Muscle layer of colon (tissue), 2 donors: ENCODE data around the gene CSN3.

Experiments used
- H3K27ac ChIP-seq: one replicate; pipeline ENCODE4 v1.7.0; 2013; ENCODE audit warnings: low read depth, mild to moderate bottlenecking, low read length, moderate library complexity
- H3K27me3 ChIP-seq, 2 donors: one replicate each; pipeline ENCODE4 v1.7.0; 2013; ENCODE audit warnings: low read length in 2 of 2, mild to moderate bottlenecking in 2 of 2; ENCODE audit not compliant: insufficient read depth in 2 of 2, control insufficient read depth in 1 of 2
- H3K36me3 ChIP-seq: one replicate; pipeline ENCODE4 v1.7.0; 2013; ENCODE audit warnings: mild to moderate bottlenecking, low read length; ENCODE audit not compliant: insufficient read depth
- H3K4me1 ChIP-seq: one replicate; pipeline ENCODE4 v1.7.0; 2013; ENCODE audit warnings: mild to moderate bottlenecking, low read length; ENCODE audit not compliant: insufficient read depth
- H3K4me3 ChIP-seq, 2 donors: one replicate each; pipeline ENCODE4 v1.7.0; 2013; ENCODE audit warnings: low read length in 2 of 2, low read depth in 1 of 2, mild to moderate bottlenecking in 1 of 2, moderate library complexity in 1 of 2
- H3K9ac ChIP-seq: one replicate; pipeline ENCODE4 v1.7.0; 2013; ENCODE audit warnings: low read length
- H3K9me3 ChIP-seq: one replicate; pipeline ENCODE4 v1.7.0; 2013; ENCODE audit warnings: mild to moderate bottlenecking, low read length
- donor health status: abdominal sarcoma.
- donor health status: Adenocarcinoma of cecum.

The CSN3 gene

DNA sequence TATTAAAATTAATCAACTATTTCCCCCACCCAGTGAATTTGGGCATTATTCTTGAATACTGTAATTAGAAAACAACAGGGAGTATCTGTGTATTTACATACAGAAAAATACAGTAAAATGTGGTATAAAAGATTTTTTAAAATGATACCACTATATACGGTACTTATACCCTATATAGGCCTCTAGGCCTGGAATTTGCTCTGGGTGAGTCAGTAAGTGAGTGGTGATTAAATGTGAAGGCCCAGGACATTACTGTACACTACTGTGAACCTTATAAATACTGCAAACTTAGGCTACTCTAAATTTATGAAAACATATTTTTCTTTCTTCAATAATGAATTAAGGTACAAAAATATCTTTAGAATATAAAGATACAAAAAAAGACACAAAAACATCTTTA is 6.3 kb upstream of the CSN3 start:
- Histone ChIP-seq H3K4me3 (no peak overlapping the region), H3K4me1 (no peaks in the 10 kb centered on the region), H3K9me3 (no peaks in the 10 kb centered on the region), H3K27ac (no peak overlapping the region), H3K27me3 (no peaks in the 10 kb centered on the region), H3K9ac (no peak overlapping the region), H3K36me3 (no peaks in the 10 kb centered on the region)

DNA sequence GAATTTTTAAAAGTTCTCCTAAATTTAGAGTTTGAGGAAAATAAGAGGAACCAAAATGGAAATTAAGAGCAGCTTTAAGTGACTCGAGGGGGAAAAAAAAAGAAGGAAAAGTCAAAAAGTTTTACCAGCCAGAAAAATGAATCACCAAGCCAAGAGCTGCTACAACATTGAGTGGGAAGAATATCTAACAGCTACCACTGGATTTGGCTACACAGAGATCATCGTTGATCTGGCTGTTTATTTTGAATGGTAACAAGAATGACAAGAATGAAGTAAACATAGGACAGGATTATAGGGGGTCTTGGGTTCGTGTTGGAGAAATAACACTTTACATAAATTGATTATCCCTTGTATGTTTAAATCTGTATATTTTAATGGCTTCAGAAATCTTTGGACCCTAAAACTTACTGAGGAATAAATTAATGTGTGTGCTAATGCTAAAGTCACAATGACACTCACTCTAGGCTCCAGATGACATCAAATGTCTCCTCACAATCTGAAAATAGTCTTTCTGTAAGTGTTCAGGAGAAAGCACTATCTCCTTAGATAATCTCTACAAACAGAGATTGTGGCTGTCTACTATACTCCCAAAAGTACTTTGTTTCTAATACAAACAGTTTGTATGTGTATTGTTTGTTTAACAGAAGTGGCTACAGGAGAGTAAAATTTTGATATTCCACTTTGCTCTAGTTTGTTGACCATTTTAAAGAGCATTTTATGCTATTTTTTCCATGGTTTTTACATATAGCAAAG is 3.1 kb upstream of the CSN3 start:
- Histone ChIP-seq H3K4me3 (no peak overlapping the region), H3K36me3 (no peaks in the 10 kb centered on the region), H3K9ac (no peak overlapping the region), H3K27ac (no peak overlapping the region), H3K27me3 (no peaks in the 10 kb centered on the region), H3K9me3 (no peaks in the 10 kb centered on the region), H3K4me1 (no peaks in the 10 kb centered on the region)

DNA sequence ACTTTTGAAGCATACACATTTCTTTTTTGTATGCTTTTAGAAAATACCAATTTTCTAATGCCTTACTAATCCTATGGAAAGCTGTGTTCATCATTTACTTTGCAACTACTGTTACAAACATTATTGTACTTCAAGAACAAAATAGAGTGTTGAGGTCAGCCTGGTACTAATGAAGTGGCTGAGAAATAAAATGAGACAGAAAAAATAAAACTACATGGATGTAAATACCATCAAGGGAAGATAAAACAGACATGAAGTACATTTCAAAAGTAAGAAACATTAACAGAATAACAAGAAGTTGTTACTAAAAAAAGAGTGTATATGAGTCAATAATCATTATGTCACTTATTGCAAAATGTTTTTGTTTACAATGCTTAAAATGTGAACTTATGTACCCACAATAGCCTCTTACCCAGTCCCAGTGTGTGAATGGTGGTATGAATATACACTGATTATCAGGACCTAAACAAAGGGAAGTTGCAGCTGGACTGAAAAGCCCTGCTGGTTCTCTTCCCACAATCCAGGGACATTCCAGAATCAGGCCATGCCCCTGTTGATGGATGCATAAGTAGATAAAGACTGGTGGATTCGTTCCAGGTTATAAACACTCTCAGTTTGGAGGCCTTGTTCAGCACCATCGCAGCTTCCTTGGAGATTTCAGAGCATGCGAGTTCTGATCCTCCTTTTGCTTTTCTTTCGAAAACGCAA is 2.4 kb upstream of the CSN3 start:
- Histone ChIP-seq H3K9ac (no peak overlapping the region), H3K27me3 (no peaks in the 10 kb centered on the region), H3K36me3 (no peaks in the 10 kb centered on the region), H3K27ac (no peak overlapping the region), H3K4me1 (no peaks in the 10 kb centered on the region), H3K9me3 (no peaks in the 10 kb centered on the region), H3K4me3 (no peak overlapping the region)

DNA sequence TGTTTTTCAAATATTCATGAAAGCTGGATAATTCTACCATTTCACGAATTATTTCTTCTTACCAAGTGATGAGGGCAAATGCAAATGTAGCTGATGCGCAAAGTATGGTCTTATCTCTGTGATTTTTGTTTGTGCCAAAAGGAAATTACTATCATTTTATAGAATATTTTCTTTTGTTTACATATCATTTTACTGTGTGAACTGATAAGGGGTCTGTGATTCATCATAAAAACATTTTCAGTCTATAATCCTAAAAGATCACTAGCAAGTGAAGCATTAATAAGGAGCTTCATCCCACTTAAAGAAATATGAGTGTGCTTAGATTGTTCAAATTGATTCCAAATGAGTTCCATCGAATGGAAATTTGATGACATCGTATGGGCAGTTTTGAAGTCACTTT is 694 bp downstream of the CSN3 start:
- Histone ChIP-seq H3K9me3 (no peaks in the 10 kb centered on the region), H3K27me3 (no peaks in the 10 kb centered on the region), H3K9ac (no peak overlapping the region), H3K27ac (no peak overlapping the region), H3K4me3 (no peak overlapping the region), H3K4me1 (no peaks in the 10 kb centered on the region), H3K36me3 (no peaks in the 10 kb centered on the region)

DNA sequence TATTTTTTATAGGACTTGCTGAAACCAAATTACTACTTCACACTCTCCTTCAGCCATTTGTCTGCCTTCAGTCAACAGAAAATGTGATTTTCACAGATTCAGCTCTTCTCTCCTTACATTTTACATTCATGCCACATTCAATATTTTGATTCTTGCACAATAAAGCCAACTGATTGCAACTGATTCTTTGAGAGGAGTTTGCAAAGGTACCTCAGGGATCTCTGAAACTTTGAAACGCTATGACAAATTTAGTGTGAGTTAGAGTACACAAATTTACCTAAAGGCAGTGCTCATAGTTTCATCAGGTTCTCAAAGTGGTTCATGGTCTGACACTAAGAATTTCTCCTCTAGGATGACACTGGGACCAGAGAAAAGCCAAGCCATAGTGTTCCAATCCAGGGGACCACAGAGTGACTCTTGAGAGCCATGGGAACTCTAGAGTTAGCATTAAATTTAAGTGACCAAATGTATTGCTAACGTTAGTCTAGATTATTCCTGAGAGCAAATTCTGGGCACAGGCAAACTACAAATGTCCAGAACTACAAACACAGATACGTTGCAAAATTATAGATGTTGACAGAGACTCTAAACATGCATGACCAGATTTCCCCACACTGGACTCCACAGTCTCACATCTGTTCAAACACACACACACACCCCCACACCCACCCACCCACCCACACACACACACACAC is 9.0 kb downstream of the CSN3 start:
- Histone ChIP-seq H3K9ac (no peak overlapping the region), H3K4me3 (no peak overlapping the region), H3K36me3 (no peaks in the 10 kb centered on the region), H3K4me1 (no peaks in the 10 kb centered on the region), H3K27me3 (no peaks in the 10 kb centered on the region), H3K27ac (no peak overlapping the region), H3K9me3 (no peaks in the 10 kb centered on the region)

DNA sequence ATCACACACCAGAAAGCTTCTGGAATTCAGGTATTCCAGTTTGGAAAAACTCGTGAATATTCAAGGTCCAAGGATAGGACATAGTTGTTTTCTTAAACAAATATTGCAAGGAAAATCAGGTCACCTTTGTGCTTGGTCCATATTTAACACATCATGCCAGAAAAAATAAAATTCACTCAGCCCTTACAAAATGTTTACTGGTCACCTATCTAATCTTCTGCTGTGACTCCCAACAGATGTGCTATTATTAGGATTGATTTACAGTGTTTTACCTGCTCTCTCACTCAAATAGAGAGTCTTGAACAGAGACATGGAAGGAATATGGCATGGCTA is 9.5 kb downstream of the CSN3 start:
- Histone ChIP-seq H3K27me3 (no peaks in the 10 kb centered on the region), H3K9ac (no peak overlapping the region), H3K27ac (no peak overlapping the region), H3K9me3 (no peaks in the 10 kb centered on the region), H3K36me3 (no peaks in the 10 kb centered on the region), H3K4me3 (no peak overlapping the region), H3K4me1 (no peaks in the 10 kb centered on the region)

DNA sequence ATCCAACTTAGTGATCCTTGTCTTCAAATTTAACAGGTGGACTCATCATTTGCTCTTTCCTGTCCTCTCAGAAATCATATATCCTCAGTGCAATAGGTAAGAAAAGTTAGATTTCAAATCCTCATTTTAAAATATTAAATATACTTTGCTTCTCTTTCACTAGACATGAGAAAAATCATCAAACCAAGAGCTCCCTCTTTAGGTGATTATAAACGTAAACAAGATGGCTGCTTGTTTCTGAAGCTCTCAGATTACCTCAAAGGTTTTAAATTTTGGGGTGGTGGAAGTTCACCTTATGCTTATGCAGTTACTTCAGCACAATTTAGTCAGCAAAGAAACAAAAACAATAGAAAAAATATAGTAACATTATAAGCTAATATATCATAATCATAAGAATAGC is 27.3 kb downstream of the CSN3 start:
- Histone ChIP-seq H3K4me3 (no peak overlapping the region), H3K4me1 (no peaks in the 10 kb centered on the region), H3K27ac (no peak overlapping the region), H3K36me3 (no peaks in the 10 kb centered on the region), H3K9ac (no peak overlapping the region), H3K9me3 (no peaks in the 10 kb centered on the region), H3K27me3 (no peaks in the 10 kb centered on the region)

DNA sequence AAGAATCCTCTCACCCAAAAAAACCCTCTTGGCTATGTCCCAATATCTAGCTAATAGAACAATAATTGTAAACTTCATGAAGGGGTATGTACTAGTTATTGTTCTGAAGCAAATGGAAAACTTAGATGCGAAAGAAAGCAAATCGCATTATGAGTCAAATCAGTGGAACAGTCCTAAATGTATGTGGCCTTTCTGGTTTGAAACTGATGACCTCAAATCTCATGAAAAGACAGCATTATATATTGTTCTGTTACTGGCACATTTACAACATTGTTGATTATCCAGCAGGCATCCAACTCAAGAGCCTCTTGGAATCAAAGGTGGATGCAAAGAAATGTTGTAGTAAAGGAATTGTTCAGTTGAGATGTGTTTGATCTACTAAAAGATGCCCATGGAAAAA is 34.7 kb downstream of the CSN3 start:
- H3K9me3 ChIP-seq = no peaks in the 10 kb centered on the region
- H3K36me3 ChIP-seq = no peaks in the 10 kb centered on the region
- no peaks in the 10 kb centered on the region for H3K27me3 ChIP-seq
- no peak overlapping the region for H3K4me3 ChIP-seq
- H3K27ac ChIP-seq = no peak overlapping the region
- no peak overlapping the region for H3K9ac ChIP-seq
- no peaks in the 10 kb centered on the region for H3K4me1 ChIP-seq

DNA sequence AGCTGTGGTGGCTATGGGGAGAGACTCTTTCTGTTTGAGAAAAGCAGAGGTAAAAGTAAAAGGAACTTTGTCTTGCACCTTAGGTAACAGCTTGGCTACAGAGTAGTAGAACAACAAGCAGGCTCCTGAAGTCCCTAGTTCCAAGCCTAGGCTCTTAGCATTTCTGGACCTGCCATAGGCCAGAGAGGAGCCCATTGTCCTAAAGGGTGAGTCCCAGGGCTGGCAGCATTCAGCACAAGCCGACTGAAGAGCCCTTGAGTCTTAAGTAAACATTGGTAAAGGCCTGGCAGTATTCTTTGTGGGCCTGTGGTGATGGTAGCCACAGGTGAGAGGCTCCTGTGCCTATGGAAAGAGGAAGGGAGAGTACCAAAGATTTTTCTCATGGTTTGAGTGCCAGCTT is 38.2 kb downstream of the CSN3 start:
- no peaks in the 10 kb centered on the region for H3K27me3 ChIP-seq
- no peaks in the 10 kb centered on the region for H3K9me3 ChIP-seq
- no peak overlapping the region for H3K9ac ChIP-seq
- no peaks in the 10 kb centered on the region for H3K36me3 ChIP-seq
- no peak overlapping the region for H3K27ac ChIP-seq
- no peak overlapping the region for H3K4me3 ChIP-seq
- no peaks in the 10 kb centered on the region for H3K4me1 ChIP-seq

DNA sequence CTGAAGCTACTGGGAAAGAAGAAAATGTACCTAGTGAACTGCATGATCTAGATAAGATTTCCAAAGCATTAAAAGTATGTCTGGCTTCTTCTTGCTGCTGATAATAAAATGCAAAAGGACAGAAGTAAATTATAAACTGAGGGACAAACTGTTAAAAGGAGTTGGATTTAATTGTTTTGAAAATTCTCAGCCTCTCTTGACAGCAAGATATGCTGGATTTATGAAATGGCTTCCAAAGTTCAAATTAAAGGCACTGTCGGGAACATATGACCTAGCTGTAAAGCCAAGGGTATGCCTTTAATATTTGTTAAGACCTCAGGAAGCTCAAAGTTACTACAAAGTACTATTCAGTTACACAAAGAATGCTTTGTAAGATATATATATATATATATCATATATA is 46.3 kb downstream of the CSN3 start:
- no peaks in the 10 kb centered on the region for H3K36me3 ChIP-seq
- H3K27ac ChIP-seq = no peak overlapping the region
- H3K4me1 ChIP-seq = no peaks in the 10 kb centered on the region
- no peak overlapping the region for H3K4me3 ChIP-seq
- H3K9me3 ChIP-seq = no peaks in the 10 kb centered on the region
- no peaks in the 10 kb centered on the region for H3K27me3 ChIP-seq
- no peak overlapping the region for H3K9ac ChIP-seq

DNA sequence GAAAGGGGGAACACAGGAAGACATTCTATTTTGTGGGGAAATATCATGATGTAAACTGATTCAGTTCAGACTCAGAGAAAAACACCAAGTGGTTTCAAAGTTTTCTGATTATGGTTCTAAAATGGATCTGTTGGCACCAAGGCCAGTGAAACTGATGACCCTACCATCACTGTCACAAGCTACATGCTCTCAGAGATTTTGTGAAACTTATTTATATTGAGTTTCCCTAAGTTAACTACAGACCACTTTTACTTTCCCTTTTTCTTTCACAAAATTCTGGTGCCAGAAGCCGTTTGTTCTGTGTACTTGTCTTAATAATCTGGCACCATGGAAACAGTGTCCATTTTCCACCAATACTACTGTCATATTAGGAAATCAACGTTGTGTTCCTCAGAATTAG is 48.9 kb downstream of the CSN3 start:
- Histone ChIP-seq H3K27me3 (no peaks in the 10 kb centered on the region), H3K9me3 (no peaks in the 10 kb centered on the region), H3K27ac (no peak overlapping the region), H3K4me1 (no peaks in the 10 kb centered on the region), H3K9ac (no peak overlapping the region), H3K4me3 (no peak overlapping the region), H3K36me3 (no peaks in the 10 kb centered on the region)
